Body of pancreas (tissue), 4 donors: ENCODE measurements around the gene PRPH2. TPM values are rescaled to one million over a fixed set of nuclear protein-coding genes. Genes with fewer than 3 reads are reported as not detected.

Experiments
- ATAC-seq: fragments of 150-250 bp; one replicate; pipeline ENCODE4 v1.9.1; 2016
- DNase-seq, 4 donors: peaks; one replicate each; pipeline ENCODE4 v3.0.0-alpha.2; 2019
- H3K27ac ChIP-seq, 4 donors: fragments of 200-600 bp; sonication (generic); 1 replicate in 3 of 4; 2 replicates in 1 of 4; pipeline versions ENCODE4 v1.5.1 to v1.6.1; 2016 to 2019; ENCODE audit warnings: mild to moderate bottlenecking in 1 of 4, mixed read lengths in 1 of 4, moderate library complexity in 1 of 4
- H3K27me3 ChIP-seq, 2 donors: fragments of 200-600 bp; sonication (generic); one replicate each; pipeline ENCODE4 v1.6.0; 2016; ENCODE audit warnings: mild to moderate bottlenecking in 1 of 2
- H3K36me3 ChIP-seq, 2 donors: fragments of 200-600 bp; sonication (generic); replicated peaks in 1 of 2; 2 replicates each; pipeline ENCODE4 v1.5.1; 2016; ENCODE audit warnings: low read depth in 2 of 2; ENCODE audit not compliant: insufficient read depth in 1 of 2
- H3K4me1 ChIP-seq: fragments of 200-600 bp; sonication (generic); one replicate; pipeline ENCODE4 v1.6.0; 2016
- H3K4me3 ChIP-seq, 2 donors: fragments of 200-600 bp; sonication (generic); 1 replicate in 1 of 2; 2 replicates in 1 of 2; pipeline ENCODE4 v1.5.1; 2016 to 2019
- H3K9me3 ChIP-seq, 3 donors: fragments of 200-600 bp; sonication (generic); 1 replicate in 2 of 3; 2 replicates in 1 of 3; pipeline ENCODE4 v1.5.1; 2016
- CTCF ChIP-seq, 7 experiments: fragments of 450-650 bp in 4 of 7; fragments of 200-600 bp in 3 of 7; sonication (generic) in 3 of 7; IDR thresholded peaks; one replicate each; pipeline ENCODE4 v1.5.1; 2016 to 2019; ENCODE audit warnings: antibody characterized with exemption in 7 of 7
- POLR2A ChIP-seq, 3 donors: fragments of 450-650 bp; IDR thresholded peaks; one replicate each; pipeline ENCODE4 v1.6.1; 2016; ENCODE audit warnings: antibody characterized with exemption in 3 of 3, mild to moderate bottlenecking in 2 of 3
- WGBS, 2 donors: methylation state at CpG; one replicate each; pipeline ENCODE4 v1.1.5; 2017; 5-methylcytosine and 5-hydroxymethylcytosine counted together
- intact Hi-C: fragments of 100-400 bp; cut with DNase I; formaldehyde crosslinking; loops from one replicate; pipeline ENCODE4 v1.15.1; 2023
- total RNA-seq, 2 donors: library from RNA; depleted of rRNA; stranded (reverse); fragments of >200 nt; gene quantifications; one replicate each; pipeline ENCODE4 v1.1.0, GENCODE V29; 2016

PRPH2 gene, protein sequence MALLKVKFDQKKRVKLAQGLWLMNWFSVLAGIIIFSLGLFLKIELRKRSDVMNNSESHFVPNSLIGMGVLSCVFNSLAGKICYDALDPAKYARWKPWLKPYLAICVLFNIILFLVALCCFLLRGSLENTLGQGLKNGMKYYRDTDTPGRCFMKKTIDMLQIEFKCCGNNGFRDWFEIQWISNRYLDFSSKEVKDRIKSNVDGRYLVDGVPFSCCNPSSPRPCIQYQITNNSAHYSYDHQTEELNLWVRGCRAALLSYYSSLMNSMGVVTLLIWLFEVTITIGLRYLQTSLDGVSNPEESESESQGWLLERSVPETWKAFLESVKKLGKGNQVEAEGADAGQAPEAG
- 1 to 10 TPM; 1.0 to 4.3 TPM for total RNA-seq

DNA sequence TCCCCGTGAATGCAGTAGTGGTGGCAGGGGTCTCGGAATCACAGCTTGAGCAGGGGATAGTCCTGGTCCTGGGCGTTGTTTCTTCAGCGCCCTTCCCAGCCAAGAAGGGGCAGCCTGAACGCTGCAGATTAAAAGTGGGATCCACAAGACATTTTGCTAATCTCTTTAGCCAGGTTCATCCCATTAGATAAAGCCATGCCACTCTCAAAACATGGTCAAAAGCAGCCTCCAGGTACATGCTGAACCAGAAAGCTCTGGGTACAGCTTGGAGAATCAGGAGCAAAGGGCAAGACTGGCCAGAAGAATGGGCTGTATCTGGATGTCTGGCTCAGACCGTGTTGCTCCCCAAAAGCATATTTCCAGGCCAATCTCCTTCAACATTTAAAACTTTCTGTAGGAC lies at the start of gene PRPH2:
Gene PRPH2 (minus strand): TSS at position 101 of the 400 bp plus-strand sequence. CDS start 263 bp downstream, outside the sequence.
- Histone ChIP-seq H3K4me1 (peaks cover 15% of the 10 kb centered on the region), H3K9me3 (no peaks in the 10 kb centered on the region), H3K27ac (no peak within 1 kb of the TSS), H3K4me3 (no peak within 1 kb of the TSS), H3K36me3 (no peaks in the 10 kb centered on the region), H3K27me3 (no peaks in the 10 kb centered on the region)
- WGBS, 2 donors = 68 to 84% methylated on average over 6 of the region's 6 CpGs
- TF ChIP-seq CTCF (IDR thresholded peaks at IDR 0.05) (no peak), POLR2A (IDR thresholded peaks at IDR 0.05) (no peak)
- intact Hi-C loops = loop anchor here (5.0 kb wide), 1 partner anchor 55 kb away; no protein-coding TSS in a partner anchor
- ATAC-seq = no peak
- DNase-seq = no peak

- H3K4me1 ChIP-seq = peaks cover 5% of the 10 kb centered on the region
- no peak overlapping the region for H3K4me3 ChIP-seq
- TF ChIP-seq POLR2A (IDR thresholded peaks at IDR 0.05) (no peak), CTCF (IDR thresholded peaks at IDR 0.05) (no peak)
- DNase-seq (no peak), ATAC-seq (no peak)
- H3K27ac ChIP-seq = peak overlapping the region in 3 of 4 donors; percentile 48 to 77 (median 58)
- intact Hi-C loops = no loop called here
- H3K9me3 ChIP-seq = no peaks in the 10 kb centered on the region
- H3K27me3 ChIP-seq = no peaks in the 10 kb centered on the region
- H3K36me3 ChIP-seq = no peaks in the 10 kb centered on the region
- WGBS, 2 donors = 39 to 45% methylated on average over 3 of the region's 3 CpGs
Measured at GRCh38 chr6:42771741-42772100, 49.3 kb upstream of the PRPH2 start.

DNA sequence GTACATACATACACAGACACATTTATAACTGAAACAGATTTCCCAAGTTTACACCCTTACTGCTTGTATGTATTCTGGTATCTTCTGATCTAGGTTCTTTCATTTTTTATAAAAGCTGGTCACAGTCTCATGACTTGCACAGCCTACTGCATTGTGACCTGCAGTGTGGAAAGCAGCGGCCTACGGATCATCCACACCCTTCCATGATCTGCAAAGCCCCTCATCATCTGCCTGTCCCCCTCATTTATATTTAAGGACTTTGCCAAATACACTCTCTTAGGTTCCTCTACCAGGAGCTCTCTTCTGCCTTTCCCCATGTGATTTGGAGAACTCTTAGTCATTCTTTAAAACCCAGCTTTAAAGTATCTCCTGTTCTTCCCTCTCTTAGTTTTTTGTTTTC lies 47.4 kb upstream of the PRPH2 start:
- H3K9me3 ChIP-seq = no peaks in the 10 kb centered on the region
- no peak overlapping the region for H3K27ac ChIP-seq
- no peak overlapping the region for H3K4me3 ChIP-seq
- TF ChIP-seq POLR2A (IDR thresholded peaks at IDR 0.05) (no peak), CTCF (IDR thresholded peaks at IDR 0.05) (no peak)
- WGBS, 2 donors = 87 to 90% methylated on average over 2 of the region's 2 CpGs
- no peaks in the 10 kb centered on the region for H3K27me3 ChIP-seq
- DNase-seq = no peak
- H3K36me3 ChIP-seq = no peaks in the 10 kb centered on the region
- intact Hi-C loops = no loop called here
- peaks cover 5% of the 10 kb centered on the region for H3K4me1 ChIP-seq
- ATAC-seq = no peak

GRCh38 chr6:42769051-42769450 lies 46.7 kb upstream of the PRPH2 start:
- H3K27me3 ChIP-seq = no peaks in the 10 kb centered on the region
- TF ChIP-seq CTCF (IDR thresholded peaks at IDR 0.05) = no peak
- TF ChIP-seq POLR2A (IDR thresholded peaks at IDR 0.05) = no peak
- DNase-seq = no peak
- intact Hi-C loops = no loop called here
- peaks cover 5% of the 10 kb centered on the region for H3K4me1 ChIP-seq
- no peak overlapping the region for H3K4me3 ChIP-seq
- no peaks in the 10 kb centered on the region for H3K36me3 ChIP-seq
- WGBS, 2 donors = 98% methylated on average over 3 to 4 of the region's 4 CpGs
- ATAC-seq = no peak
- H3K27ac ChIP-seq = no peak overlapping the region
- H3K9me3 ChIP-seq = no peaks in the 10 kb centered on the region

DNA sequence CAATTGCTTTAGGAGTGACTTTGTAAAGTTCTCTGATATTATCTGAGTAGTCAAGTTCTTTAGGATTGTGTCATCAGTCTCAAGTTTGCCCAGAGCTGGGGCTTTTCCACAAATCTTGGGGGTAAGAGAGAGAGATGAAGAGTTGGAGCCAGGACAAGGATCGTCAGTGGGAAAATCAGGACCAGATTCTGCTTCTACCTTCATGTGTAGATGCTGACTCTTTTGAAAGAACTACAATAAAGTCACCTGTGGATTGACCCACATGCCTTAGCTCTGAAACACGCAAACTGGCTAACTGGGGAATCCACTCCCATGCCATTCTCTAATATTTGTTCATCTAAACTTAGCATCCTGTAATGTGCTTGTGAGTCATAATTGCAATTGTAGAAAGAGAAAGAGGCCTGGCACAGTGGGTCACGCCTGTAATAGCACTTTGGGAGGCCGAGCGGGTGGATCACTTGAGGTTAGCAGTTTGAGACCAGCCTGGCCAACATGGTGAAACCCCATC lies 43.8 kb upstream of the PRPH2 start:
- TF ChIP-seq POLR2A (IDR thresholded peaks at IDR 0.05) = no peak
- no peak for TF ChIP-seq CTCF (IDR thresholded peaks at IDR 0.05)
- H3K27ac ChIP-seq = no peak overlapping the region
- no peak for ATAC-seq
- no peak overlapping the region for H3K4me3 ChIP-seq
- H3K36me3 ChIP-seq = no peaks in the 10 kb centered on the region
- no peaks in the 10 kb centered on the region for H3K9me3 ChIP-seq
- H3K4me1 ChIP-seq = peaks cover 5% of the 10 kb centered on the region
- H3K27me3 ChIP-seq = no peaks in the 10 kb centered on the region
- no peak for DNase-seq
- WGBS, 2 donors = 88 to 99% methylated on average over 5 of the region's 5 CpGs
- intact Hi-C loops = no loop called here
